NCI-H2081 (cell line): ENCODE results near the gene VPS37B.

Source experiments
- DNase-seq, 2 experiments: peaks; one replicate each; lab custom pipeline; 2025; lab: John Stamatoyannopoulos, UW

VPS37B gene

DNA sequence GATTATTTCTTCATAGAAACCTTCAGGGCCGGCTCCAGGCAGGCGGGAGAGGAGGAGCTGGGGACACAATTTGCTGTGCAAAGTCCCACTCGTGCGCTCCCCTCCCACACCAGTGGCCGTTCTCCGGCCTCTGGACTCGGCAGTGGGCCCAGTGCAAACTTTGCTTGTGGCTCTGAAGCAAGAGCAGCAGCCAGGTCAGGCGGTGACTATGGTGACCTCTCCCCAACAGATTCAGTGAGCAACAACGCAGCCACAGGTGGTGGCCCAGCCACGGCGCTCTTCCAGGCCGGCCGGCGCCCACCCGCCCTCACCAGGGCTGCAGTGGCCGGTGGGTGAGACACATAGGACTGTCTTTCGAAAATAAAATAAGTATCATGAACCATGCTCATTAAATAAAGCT, 29.5 kb downstream of the VPS37B start:
- DNase-seq, result no peak

DNA sequence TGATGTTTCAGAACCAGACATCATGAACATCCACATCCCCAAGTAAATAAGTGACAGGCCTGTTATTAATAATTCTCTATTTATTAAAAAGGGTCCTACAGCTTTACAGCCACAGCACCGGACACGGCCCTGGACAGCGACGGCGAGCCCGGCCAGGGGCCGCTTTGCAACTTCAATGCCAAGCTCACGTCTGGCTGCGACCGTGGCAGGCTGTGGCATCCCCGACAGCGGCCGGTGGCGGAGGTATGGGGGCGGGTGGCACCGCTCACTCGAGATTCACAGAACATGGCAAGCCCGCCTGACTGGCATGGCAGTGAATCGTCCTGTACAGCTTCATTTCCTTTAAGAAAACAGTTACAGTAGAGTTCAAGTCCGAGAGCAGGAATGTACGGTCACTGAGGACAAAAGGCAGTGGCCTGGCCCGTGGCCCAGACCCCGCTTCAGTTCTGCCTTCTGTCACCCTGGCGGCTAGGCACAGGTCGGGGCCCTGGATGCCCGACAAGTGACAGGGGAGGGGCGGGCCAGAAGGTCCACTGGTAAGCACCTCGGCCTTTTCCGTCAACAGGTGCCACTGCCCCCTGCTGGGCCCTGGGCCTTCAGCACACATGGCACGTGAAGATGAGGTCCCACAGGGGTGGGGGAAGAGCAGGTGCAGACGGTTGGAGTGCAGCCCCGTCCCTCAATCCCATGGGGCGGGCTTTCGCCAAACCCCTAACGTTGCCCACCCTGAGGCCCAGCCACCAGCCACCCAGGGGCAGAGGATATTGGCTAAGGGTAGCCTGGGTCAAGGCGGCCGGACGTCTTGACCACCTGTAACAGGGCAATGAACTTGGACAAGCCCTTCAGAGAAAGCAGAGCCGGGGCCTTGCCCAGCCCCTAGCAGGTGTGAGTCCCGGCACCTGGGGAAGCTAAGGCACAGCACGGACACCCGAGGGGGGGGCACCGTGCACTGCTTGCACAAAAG, 30.4 kb downstream of the VPS37B start:
- no peak for DNase-seq

DNA sequence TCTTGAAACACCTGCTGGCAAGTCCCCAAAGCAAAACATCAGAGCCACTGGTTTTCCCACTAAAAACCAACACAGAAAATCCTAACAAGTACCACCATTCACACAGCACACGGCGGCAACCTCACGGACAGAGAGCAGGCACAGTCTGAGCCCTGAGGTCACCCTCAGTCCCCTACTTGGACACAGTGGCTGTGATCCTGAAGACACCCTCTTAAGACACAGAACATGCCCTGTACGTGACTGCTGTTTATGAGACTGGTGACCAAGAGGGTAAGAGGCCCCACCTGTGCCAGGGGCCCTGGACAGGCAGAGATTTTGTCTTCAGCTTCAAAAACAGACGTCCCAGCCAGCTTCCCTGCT, 31.1 kb downstream of the VPS37B start:
- DNase-seq, result no peak

DNA sequence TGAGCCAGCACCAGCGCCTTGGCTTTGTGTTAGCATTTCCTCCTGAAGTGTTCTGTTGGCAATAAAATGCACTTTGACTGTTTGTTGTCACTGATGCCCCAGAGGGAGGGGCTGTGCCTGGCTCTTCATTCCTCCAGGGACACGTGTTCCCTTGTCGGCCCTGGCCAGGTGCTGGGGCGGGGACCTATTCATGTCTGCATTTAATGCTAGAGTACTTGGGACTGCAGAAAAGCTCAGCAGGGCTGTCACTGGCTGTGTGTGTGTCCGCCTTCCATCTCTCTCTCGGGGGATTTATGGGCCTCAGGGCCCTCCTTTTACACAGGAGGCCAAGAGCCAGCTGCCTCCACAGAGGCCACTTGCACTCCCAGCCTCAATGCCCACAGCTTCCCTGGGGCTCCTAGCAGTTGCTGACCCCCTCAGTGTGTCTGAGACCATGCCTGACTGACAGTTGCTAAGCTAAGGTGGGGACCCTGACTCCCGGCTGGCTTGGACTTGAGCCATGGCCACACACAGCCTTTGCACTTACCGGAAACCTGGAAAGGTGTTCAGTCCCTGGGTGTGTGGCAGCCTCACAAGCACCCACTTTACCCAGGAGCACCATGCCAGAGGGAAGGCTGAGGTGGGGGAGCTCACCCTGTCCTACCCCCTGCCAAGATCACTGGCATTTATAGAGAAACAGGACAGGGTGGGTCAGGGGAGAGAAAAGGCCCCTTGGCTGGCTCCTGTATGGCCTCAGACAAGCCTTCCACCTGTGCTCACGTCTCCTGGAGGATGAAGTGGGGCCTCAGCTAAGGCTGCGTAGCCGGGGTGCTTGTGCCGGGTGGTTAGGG, 32.8 kb downstream of the VPS37B start:
- DNase-seq, result peak; percentile 51 to 68

DNA sequence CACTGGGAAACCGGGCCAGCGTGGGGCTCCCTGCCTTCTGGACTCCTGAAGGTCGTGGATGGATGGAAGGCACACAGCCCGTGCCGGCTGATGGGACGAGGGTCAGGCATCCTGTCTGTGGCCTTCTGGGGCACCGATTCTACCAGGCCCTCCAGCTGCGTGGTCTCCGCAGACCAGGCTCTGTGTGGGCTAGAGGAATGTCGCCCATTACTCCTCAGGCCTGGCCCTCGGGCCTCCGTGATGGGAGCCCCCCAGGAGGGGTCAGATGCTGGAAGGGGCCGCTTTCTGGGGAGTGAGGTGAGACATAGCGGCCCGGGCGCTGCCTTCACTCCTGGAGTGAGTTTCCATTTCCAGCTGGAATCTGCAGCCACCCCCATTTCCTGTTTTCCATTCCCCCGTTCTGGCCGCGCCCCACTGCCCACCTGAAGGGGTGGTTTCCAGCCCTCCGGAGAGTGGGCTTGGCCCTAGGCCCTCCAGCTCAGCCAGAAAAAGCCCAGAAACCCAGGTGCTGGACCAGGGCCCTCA, 33.8 kb downstream of the VPS37B start:
- no peak for DNase-seq

DNA sequence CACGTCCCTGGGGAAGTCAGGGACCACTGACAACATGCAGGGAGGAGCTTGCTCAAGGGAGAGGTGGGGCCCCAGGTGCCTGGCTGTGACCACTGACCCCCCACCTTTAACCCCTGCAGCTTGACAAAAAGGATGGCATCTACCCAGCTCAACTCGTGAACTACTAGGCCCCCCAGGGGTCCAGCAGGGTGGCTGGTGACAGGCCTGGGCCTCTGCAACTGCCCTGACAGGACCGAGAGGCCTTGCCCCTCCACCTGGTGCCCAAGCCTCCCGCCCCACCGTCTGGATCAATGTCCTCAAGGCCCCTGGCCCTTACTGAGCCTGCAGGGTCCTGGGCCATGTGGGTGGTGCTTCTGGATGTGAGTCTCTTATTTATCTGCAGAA, 34.3 kb downstream of the VPS37B start:
- DNase-seq, result no peak

DNA sequence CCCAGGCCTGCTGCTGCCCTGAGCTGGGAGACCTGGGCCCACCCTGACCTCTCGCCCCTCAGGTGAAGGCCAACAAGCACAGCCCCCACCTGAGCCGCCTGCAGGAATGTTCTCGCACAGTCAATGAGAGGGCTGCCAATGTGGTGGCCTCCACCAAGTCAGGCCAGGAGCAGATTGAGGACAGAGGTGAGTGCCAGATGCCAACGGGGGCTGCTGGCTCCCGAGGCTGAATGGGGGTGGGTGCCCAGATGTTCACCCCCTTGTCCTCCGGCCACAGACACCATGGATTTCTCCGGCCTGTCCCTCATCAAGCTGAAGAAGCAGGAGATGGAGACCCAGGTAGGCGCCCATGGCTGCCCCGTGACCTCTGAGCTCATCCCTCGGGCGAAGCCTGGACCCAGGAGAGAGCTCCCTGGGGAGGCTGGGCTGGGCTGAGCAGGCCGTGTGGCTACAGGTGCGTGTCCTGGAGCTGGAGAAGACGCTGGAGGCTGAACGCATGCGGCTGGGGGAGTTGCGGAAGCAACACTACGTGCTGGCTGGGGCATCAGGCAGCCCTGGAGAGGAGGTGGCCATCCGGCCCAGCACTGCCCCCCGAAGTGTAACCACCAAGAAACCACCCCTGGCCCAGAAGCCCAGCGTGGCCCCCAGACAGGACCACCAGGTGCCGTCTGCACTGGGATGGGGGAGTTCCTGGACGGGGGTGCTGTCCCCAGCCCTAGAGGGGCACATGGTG, 34.9 kb downstream of the VPS37B start:
- no peak for DNase-seq

DNA sequence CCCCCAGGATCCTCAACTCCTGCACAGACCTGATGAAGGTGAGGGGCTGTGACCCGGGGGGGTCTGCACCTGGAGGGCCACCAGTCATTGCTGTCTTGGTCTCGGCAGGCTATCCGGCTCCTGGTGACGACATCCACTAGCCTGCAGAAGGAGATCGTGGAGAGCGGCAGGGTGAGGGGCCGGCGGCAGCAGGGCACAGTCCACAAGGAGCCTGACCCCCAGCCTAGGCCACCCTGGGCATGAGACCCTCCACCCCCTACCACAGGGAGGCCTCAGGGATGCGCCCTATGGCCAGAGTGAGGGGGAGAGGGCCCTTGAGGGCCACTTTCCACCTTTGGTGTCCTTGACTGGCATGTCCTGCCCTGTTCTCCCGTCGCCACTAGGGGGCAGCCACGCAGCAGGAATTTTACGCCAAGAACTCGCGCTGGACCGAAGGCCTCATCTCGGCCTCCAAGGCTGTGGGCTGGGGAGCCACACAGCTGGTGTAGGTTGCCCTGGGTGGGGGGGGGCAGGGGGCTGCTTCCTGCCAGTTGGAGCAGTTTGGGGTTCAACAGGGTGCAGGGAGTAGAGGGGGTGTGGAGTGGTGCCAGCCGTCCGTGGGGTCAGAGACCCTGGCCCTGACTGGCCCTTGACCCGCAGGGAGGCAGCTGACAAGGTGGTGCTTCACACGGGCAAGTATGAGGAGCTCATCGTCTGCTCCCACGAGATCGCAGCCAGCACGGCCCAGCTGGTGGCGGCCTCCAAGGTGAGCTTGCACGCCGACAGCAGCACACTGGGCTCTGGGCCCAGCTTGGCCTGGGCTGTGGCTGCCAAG, 35.7 kb downstream of the VPS37B start:
- DNase-seq, result peak; percentile 64 to 74

DNA sequence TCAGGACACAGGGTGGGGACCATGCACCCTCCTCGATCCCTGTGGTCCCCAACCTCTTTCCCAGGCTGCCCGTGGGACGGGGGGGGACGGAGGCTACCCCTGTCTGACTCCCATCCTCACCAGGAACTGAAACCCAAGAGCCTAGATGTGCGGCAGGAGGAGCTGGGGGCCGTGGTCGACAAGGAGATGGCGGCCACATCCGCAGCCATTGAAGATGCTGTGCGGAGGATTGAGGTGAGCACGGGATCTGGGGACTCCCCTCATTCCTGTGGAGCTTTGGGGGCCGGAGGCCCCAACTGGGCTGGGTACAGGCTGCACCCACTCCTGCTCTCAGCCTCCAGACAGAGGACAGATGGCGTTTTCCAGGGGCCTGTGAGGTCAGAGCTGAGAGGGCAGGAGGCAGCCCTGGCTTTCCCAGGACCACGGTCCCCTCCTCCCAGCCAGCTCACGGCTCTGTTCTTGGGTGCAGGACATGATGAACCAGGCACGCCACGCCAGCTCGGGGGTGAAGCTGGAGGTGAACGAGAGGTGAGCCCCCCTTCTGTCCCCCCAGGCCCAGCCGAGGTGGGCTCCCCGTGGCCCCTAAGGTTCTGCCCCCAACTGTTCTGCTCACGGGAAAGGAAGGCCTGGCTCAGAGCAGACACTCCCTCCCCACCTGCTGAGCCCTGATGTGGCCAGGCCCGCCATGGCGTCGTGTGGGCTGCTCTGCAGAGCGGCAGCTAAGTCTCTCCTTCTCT, 36.5 kb downstream of the VPS37B start:
- DNase-seq, result no peak

DNA sequence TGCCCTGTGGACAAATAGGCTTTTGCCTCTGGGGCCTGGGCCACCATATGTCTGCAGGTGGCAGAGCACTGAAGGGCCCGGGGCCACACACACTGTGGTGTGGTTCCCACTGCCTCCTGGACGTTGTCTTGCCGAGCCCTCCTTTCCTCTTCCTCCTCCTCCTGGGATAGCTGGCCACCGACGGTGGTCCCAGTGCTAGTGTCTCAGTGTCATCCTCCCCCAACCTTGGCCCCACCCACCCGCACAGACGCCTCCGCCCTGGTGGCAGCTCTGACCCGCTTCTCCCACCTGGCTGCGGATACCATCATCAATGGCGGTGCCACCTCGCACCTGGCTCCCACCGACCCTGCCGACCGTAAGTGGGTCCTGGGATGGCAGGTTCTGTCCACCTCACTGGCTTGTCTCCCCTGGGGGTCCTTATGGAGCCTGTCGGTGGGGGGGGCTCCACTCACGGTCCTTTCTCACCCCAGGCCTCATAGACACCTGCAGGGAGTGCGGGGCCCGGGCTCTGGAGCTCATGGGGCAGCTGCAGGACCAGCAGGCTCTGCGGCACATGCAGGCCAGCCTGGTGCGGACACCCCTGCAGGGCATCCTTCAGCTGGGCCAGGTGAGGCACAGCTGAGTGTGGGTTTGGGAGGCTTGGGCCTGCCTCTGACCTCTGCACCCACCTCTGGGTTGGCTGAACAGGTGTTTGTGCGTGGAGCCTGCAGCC, 37.2 kb downstream of the VPS37B start:
- no peak for DNase-seq

DNA sequence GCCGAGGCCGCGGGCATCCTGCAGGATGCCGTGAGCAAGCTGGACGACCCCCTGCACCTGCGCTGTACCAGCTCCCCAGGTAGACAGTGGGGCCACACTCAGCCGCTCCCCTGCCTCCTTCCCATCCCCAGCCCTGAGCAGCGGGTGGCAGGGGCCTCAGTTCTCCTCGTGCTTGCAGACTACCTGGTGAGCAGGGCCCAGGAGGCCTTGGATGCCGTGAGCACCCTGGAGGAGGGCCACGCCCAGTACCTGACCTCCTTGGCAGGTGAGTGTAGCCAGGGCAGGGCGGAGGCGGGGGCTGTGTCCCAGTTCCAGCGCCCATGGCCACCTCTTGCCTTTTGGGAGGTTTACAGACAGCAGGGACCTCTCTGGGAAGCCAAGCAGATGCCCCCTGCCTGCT, 37.8 kb downstream of the VPS37B start:
- no peak for DNase-seq

DNA sequence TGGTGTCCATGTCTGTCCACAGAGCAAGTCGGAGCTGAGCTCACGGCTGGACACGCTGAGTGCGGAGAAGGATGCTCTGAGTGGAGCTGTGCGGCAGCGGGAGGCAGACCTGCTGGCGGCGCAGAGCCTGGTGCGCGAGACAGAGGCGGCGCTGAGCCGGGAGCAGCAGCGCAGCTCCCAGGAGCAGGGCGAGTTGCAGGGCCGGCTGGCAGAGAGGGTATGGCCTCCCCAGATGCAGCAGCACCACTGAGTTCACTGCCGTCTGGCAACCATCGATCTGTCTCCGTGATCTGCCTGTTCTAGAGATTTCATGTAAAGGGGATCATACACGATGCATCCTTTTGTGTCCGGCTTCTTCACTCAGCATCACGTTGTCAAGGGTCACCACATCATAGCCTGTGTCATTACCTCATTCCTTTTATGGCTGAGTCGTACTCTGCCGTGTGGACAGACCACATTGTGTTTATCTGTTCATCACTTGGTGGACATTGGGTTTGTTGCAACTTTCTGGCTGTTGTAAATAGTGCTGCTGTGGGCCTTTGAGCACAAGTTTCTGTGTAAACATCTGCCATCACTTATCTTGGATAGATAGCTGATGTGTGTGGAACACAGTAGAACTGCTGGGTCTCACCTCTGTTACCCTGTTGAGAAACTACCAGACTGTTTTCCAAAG, 38.8 kb downstream of the VPS37B start:
- no peak for DNase-seq

DNA sequence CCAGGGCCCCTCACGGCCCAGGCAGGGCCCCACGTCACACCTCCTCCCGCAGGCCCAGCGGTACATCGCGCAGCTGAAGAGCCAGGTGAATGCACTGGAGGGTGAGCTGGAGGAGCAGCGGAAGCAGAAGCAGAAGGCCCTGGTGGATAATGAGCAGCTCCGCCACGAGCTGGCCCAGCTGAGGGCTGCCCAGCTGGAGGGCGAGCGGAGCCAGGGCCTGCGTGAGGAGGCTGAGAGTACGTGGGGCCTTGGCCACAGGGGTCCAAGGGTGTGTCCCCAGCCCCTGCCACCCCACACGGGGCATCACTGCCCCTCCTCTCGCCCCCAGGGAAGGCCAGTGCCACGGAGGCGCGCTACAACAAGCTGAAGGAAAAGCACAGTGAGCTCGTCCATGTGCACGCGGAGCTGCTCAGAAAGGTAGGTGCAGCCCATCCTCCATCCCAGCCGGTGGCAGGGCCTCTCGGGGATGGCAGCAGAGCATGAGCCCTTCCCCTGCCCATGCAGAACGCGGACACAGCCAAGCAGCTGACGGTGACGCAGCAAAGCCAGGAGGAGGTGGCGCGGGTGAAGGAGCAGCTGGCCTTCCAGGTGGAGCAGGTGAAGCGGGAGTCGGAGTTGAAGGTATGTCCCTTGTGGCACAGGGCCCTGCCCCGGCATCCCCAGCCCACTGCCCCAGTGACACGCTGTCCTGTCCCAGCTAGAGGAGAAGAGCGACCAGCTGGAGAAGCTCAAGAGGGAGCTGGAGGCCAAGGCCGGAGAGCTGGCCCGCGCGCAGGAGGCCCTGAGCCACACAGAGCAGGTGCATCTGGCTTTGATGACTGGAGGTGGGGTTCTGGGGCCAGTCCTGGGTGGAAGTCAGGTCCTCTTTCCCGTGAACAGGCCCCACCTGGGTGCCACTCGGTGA, 39.7 kb downstream of the VPS37B start:
- no peak for DNase-seq

DNA sequence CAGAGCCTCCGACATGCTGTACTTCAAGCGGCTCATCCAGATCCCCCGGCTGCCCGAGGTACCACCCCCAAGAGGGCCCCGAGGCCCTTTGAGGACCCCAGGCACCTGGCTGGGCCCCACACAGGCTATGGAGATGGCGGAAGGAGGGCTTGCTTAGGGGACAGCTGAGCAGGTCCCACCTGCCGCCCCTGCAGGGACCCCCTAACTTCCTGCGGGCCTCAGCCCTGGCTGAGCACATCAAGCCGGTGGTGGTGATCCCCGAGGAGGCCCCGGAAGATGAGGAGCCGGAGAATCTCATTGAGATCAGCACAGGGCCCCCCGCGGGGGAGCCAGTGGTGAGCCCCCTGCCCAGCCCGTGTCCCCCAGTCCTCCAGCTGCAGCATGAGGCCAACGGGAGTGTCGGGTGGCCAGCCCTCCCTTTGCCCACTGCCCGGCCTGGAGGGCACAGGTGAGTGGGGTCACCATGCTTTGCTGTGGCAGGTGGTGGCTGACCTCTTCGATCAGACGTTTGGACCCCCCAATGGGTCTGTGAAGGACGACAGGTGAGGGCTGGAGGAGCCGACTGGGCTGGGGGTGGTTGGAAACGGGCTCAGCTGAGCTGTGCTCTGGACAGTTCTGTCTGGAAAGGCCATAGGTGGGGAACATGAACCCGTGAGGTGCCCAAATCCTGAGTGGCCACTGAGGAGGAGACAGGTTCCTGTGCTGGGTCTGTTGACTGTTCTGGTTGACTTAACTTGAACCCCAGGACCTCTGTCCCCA, 40.7 kb downstream of the VPS37B start:
- no peak for DNase-seq

DNA sequence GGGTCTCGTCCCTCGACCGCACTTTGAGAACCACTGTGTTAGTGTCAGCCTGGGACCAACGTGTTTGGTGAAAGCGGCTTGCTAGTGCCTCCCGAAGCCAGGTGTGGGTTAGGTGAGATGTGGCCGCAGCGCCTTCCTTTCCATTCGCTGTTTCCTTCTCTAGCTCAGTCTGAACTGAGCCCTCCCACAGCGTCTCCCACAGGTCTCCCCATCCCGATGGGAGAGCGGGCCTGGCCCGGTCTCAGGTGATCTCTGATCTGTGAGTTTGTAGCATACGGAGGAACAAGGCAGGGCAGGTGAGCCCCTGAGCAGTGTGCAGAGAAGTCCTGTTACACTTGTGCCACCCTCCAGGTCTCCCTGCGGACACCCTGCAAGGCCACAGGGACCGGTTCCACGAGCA, 41.4 kb downstream of the VPS37B start:
- no peak for DNase-seq

DNA sequence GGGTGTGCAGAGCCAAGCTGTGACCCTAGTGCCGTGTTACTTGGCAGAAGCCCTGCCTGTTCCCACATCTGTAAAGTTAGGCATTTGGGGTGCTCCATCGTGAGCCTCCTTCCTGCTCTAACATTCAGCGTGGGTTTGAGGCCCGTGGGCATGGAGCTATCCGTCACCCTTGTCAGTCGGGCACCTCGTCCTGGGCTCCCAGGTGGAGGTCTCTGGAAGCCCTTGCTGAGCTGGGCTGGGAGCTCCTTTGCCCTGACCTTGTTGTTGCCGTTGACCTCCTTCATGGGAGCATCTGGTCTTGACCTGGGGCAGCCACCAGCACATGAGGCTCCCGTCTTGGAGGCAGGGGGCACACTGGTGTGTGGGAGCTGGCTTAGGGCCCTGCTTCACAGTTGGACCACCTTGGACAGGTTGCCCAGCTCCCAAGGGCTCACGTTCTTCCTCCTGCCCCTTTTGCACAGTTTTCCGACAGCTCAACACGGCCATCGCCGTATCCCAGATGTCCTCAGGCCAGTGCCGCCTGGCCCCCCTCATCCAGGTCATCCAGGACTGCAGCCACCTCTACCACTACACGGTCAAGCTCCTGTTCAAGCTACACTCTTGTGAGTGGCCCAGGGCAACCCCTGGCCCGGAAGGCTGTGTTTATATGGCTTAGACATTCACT, 42.2 kb downstream of the VPS37B start:
- no peak for DNase-seq
